ENCODE data around the gene CHRND. TPM values are rescaled to one million over a fixed set of nuclear protein-coding genes. Genes with fewer than 3 reads are reported as not detected.

Gene CHRND
- total RNA-seq, 1 donor from 2014 or later = not detected

- no peak for DNase-seq (ENCODE audit: low read depth in 2 of 2)
These were observed 38.4 kb upstream of the CHRND start, which contains the start of gene ECEL1 for GRCh38 chr2:232487385-232488096. Gene ECEL1, minus strand, starts transcription at chr2:232487834. Its CDS starts 1,181 bp downstream, at chr2:232486653.

GRCh38 chr2:232488097-232488711 is 37.8 kb upstream of the CHRND start:
- no peak for DNase-seq (ENCODE audit: low read depth in 2 of 2)

- no peak for DNase-seq (ENCODE audit: low read depth in 2 of 2)
These were observed 37.1 kb upstream of the CHRND start for GRCh38 chr2:232488721-232489300.

- no peak for DNase-seq (ENCODE audit: low read depth in 2 of 2)
These were observed 36.3 kb upstream of the CHRND start for GRCh38 chr2:232489516-232490220.

- DNase-seq (ENCODE audit: low read depth in 2 of 2) = no peak
These were observed 35.5 kb upstream of the CHRND start for GRCh38 chr2:232490221-232491138.

GRCh38 chr2:232491139-232491780 is 34.7 kb upstream of the CHRND start:
- DNase-seq (ENCODE audit: low read depth in 2 of 2) = no peak

- DNase-seq (ENCODE audit: low read depth in 2 of 2) = no peak
These were observed 33.6 kb upstream of the CHRND start for GRCh38 chr2:232492236-232492848.

- no peak for DNase-seq (ENCODE audit: low read depth in 2 of 2)
These were observed 32.8 kb upstream of the CHRND start for GRCh38 chr2:232492963-232493700.

GRCh38 chr2:232493701-232494474 is 32.1 kb upstream of the CHRND start:
- DNase-seq (ENCODE audit: low read depth in 2 of 2) = no peak

- no peak for DNase-seq (ENCODE audit: low read depth in 2 of 2)
These were observed 31.4 kb upstream of the CHRND start for GRCh38 chr2:232494542-232494941.

- no peak for DNase-seq (ENCODE audit: low read depth in 2 of 2)
These were observed 30.7 kb upstream of the CHRND start for GRCh38 chr2:232495292-232495691.

GRCh38 chr2:232496501-232497270 is 29.3 kb upstream of the CHRND start:
- no peak for DNase-seq (ENCODE audit: low read depth in 2 of 2)

- no peak for DNase-seq (ENCODE audit: low read depth in 2 of 2)
These were observed 28.6 kb upstream of the CHRND start for GRCh38 chr2:232497348-232497747.

- DNase-seq (ENCODE audit: low read depth in 2 of 2) = no peak
These were observed 27.5 kb upstream of the CHRND start for GRCh38 chr2:232498452-232498851.

GRCh38 chr2:232501331-232501771 is 24.6 kb upstream of the CHRND start:
- no peak for DNase-seq (ENCODE audit: low read depth in 2 of 2)

GRCh38 chr2:232501794-232502390 is 24.1 kb upstream of the CHRND start:
- no peak for DNase-seq (ENCODE audit: low read depth in 2 of 2)

- no peak for DNase-seq (ENCODE audit: low read depth in 2 of 2)
These were observed 23.4 kb upstream of the CHRND start for GRCh38 chr2:232502511-232502910.
